Stimulated activated CD4-positive, alpha-beta T cell treated with anti-CD3 and anti-CD28 coated beads, Interleukin-4, amount 100 ng/mL, for 24 hours (primary cell): ENCODE results near the gene ACAP3.

Experiments used
- DNase-seq: peaks from one replicate; pipeline ENCODE4 v3.0.0-alpha.2; 2020

Gene ACAP3

GRCh38 chr1:1284221-1285101 lies 23.3 kb downstream of the ACAP3 start:
- DNase-seq, result no peak

- DNase-seq, result no peak
Measured at GRCh38 chr1:1283821-1284220, 23.9 kb downstream of the ACAP3 start.

- DNase-seq, result no peak
Measured at GRCh38 chr1:1282998-1283397, 24.7 kb downstream of the ACAP3 start.

- no peak for DNase-seq
Measured at GRCh38 chr1:1281533-1282321, 26.0 kb downstream of the ACAP3 start.

GRCh38 chr1:1280782-1281481 lies 26.8 kb downstream of the ACAP3 start:
- no peak for DNase-seq

GRCh38 chr1:1279028-1279427 lies 28.7 kb downstream of the ACAP3 start:
- no peak for DNase-seq

- no peak for DNase-seq
Measured at GRCh38 chr1:1278620-1279019, 29.1 kb downstream of the ACAP3 start.

- DNase-seq, result no peak
Measured at GRCh38 chr1:1275836-1276235, 31.9 kb downstream of the ACAP3 start.

- DNase-seq, result no peak
Measured at GRCh38 chr1:1274931-1275431, 32.7 kb downstream of the ACAP3 start.

GRCh38 chr1:1274299-1274930 lies 33.3 kb downstream of the ACAP3 start:
- no peak for DNase-seq

GRCh38 chr1:1273512-1274298 lies 34.0 kb downstream of the ACAP3 start, which contains the start of gene UBE2J2:
Gene UBE2J2 (minus strand): TSS chr1:1273854. CDS start chr1:1267992, 5,862 bp downstream.
- peak; percentile 95 for DNase-seq

- DNase-seq, result no peak
Measured at GRCh38 chr1:1273209-1273511, 34.6 kb downstream of the ACAP3 start.

- DNase-seq, result no peak
Measured at GRCh38 chr1:1272341-1273208, 35.2 kb downstream of the ACAP3 start.

- DNase-seq, result no peak
Measured at GRCh38 chr1:1270813-1271212, 36.9 kb downstream of the ACAP3 start.

- no peak for DNase-seq
Measured at GRCh38 chr1:1268284-1268682, 39.4 kb downstream of the ACAP3 start.

- no peak for DNase-seq
Measured at GRCh38 chr1:1267488-1268283, 40.0 kb downstream of the ACAP3 start.

GRCh38 chr1:1264868-1265272 lies 42.9 kb downstream of the ACAP3 start:
- DNase-seq, result no peak

- no peak for DNase-seq
Measured at GRCh38 chr1:1264026-1264425, 43.7 kb downstream of the ACAP3 start.

GRCh38 chr1:1262758-1263157 lies 45.0 kb downstream of the ACAP3 start:
- no peak for DNase-seq

GRCh38 chr1:1262071-1262470 lies 45.7 kb downstream of the ACAP3 start:
- DNase-seq, result no peak
